Measurements from ENCODE around the gene OIT3.

GRCh38 chr10:72980348-72980747 is 86.8 kb downstream of the OIT3 start:
- TF ChIP-seq EZH2 (IDR thresholded peaks at IDR 0.05) (no peak), POLR2AphosphoS5 (IDR thresholded peaks at IDR 0.05; ENCODE audit: borderline replicate concordance, low read depth, low read length) (no peak), FOXP2 (optimal IDR thresholded peaks at IDR 0.05; ENCODE audit: control extremely low read depth, extremely low read length, insufficient read depth) (no peak)
